Stimulated activated naive CD8-positive, alpha-beta T cell treated with anti-CD3 and anti-CD28 coated beads, Interleukin-15, Interleukin-2, amounts not matched to agents 100 ng/mL and 50 ng/mL, for 24 hours (primary cell): ENCODE measurements around the gene ELANE.
"Not testable (repeated sequence)": the region's sequence is repeated elsewhere in the genome, so short reads cannot be mapped to it uniquely, and the experiment has no call there.

Experiments
- H3K27ac Mint-ChIP-seq: one replicate; pipeline ENCODE4 v1.8.0; 2021; ENCODE audit warnings: mild to moderate bottlenecking, mixed read lengths
- H3K27me3 Mint-ChIP-seq: one replicate; pipeline ENCODE4 v1.8.0; 2021; ENCODE audit warnings: mixed read lengths
- H3K36me3 Mint-ChIP-seq: one replicate; pipeline ENCODE4 v1.8.0; 2021; ENCODE audit warnings: low read depth, mixed read lengths
- H3K4me1 Mint-ChIP-seq: one replicate; pipeline ENCODE4 v1.8.0; 2021; ENCODE audit warnings: low read depth, mixed read lengths
- H3K4me3 Mint-ChIP-seq: one replicate; pipeline ENCODE4 v1.8.0; 2021; ENCODE audit warnings: mild to moderate bottlenecking, mixed read lengths
- H3K9me3 Mint-ChIP-seq: one replicate; pipeline ENCODE4 v1.8.0; 2021; ENCODE audit warnings: mixed read lengths

ELANE gene

GRCh38 chr19:845707-846521 is 6.2 kb upstream of the ELANE start:
- Mint-ChIP-seq H3K4me3 (no peak overlapping the region), H3K27ac (no peak overlapping the region), H3K4me1 (peaks cover 3% of the 10 kb centered on the region), H3K9me3 (no peaks in the 10 kb centered on the region), H3K27me3 (peaks cover 36% of the 10 kb centered on the region), H3K36me3 (no peaks in the 10 kb centered on the region)

- Mint-ChIP-seq H3K4me1 (peaks cover 3% of the 10 kb centered on the region), H3K27me3 (peaks cover 31% of the 10 kb centered on the region), H3K4me3 (no peak overlapping the region), H3K27ac (no peak overlapping the region), H3K36me3 (no peaks in the 10 kb centered on the region), H3K9me3 (no peaks in the 10 kb centered on the region)
Observed at GRCh38 chr19:848386-848921, 3.6 kb upstream of the ELANE start.

- H3K4me1 Mint-ChIP-seq, H3K27ac Mint-ChIP-seq, H3K36me3 Mint-ChIP-seq, H3K4me3 Mint-ChIP-seq, H3K9me3 Mint-ChIP-seq: not testable (repeated sequence)
- peaks cover 31% of the 10 kb centered on the region for H3K27me3 Mint-ChIP-seq
Observed at GRCh38 chr19:849195-849594, 2.9 kb upstream of the ELANE start.

GRCh38 chr19:850221-850978 is 1.7 kb upstream of the ELANE start:
- Mint-ChIP-seq H3K4me3 (no peak overlapping the region), H3K9me3 (no peaks in the 10 kb centered on the region), H3K4me1 (no peaks in the 10 kb centered on the region), H3K36me3 (no peaks in the 10 kb centered on the region), H3K27me3 (peaks cover 20% of the 10 kb centered on the region), H3K27ac (no peak overlapping the region)

- Mint-ChIP-seq H3K27ac (no peak overlapping the region), H3K27me3 (peaks cover 15% of the 10 kb centered on the region), H3K36me3 (no peaks in the 10 kb centered on the region), H3K9me3 (no peaks in the 10 kb centered on the region), H3K4me1 (no peaks in the 10 kb centered on the region), H3K4me3 (no peak overlapping the region)
Observed at GRCh38 chr19:850979-851335, 1.1 kb upstream of the ELANE start.

GRCh38 chr19:853014-853585 is 997 bp downstream of the ELANE start:
- peaks cover 11% of the 10 kb centered on the region for H3K27me3 Mint-ChIP-seq
- no peaks in the 10 kb centered on the region for H3K9me3 Mint-ChIP-seq
- H3K27ac Mint-ChIP-seq = no peak overlapping the region
- no peaks in the 10 kb centered on the region for H3K36me3 Mint-ChIP-seq
- H3K4me3 Mint-ChIP-seq = no peak overlapping the region
- no peaks in the 10 kb centered on the region for H3K4me1 Mint-ChIP-seq

GRCh38 chr19:853614-854220 is 1.6 kb downstream of the ELANE start:
- peaks cover 17% of the 10 kb centered on the region for H3K27me3 Mint-ChIP-seq
- H3K4me3 Mint-ChIP-seq, H3K36me3 Mint-ChIP-seq, H3K4me1 Mint-ChIP-seq, H3K9me3 Mint-ChIP-seq, H3K27ac Mint-ChIP-seq: not testable (repeated sequence)

- no peaks in the 10 kb centered on the region for H3K9me3 Mint-ChIP-seq
- no peak overlapping the region for H3K4me3 Mint-ChIP-seq
- peaks cover 14% of the 10 kb centered on the region for H3K27me3 Mint-ChIP-seq
- no peaks in the 10 kb centered on the region for H3K4me1 Mint-ChIP-seq
- H3K27ac Mint-ChIP-seq = no peak overlapping the region
- no peaks in the 10 kb centered on the region for H3K36me3 Mint-ChIP-seq
Observed at GRCh38 chr19:854549-854948, 2.4 kb downstream of the ELANE start.

- Mint-ChIP-seq H3K4me3 (no peak overlapping the region), H3K9me3 (no peaks in the 10 kb centered on the region), H3K27ac (no peak overlapping the region), H3K36me3 (no peaks in the 10 kb centered on the region), H3K4me1 (no peaks in the 10 kb centered on the region), H3K27me3 (peaks cover 9% of the 10 kb centered on the region)
Observed at GRCh38 chr19:855142-855541, 3.0 kb downstream of the ELANE start.

GRCh38 chr19:855566-856120 is 3.5 kb downstream of the ELANE start:
- no peaks in the 10 kb centered on the region for H3K4me1 Mint-ChIP-seq
- no peak overlapping the region for H3K27ac Mint-ChIP-seq
- no peaks in the 10 kb centered on the region for H3K9me3 Mint-ChIP-seq
- peaks cover 7% of the 10 kb centered on the region for H3K27me3 Mint-ChIP-seq
- no peaks in the 10 kb centered on the region for H3K36me3 Mint-ChIP-seq
- no peak overlapping the region for H3K4me3 Mint-ChIP-seq

GRCh38 chr19:858284-858683 is 6.2 kb downstream of the ELANE start:
- no peaks in the 10 kb centered on the region for H3K9me3 Mint-ChIP-seq
- no peak overlapping the region for H3K4me3 Mint-ChIP-seq
- H3K36me3 Mint-ChIP-seq = no peaks in the 10 kb centered on the region
- peaks cover 7% of the 10 kb centered on the region for H3K4me1 Mint-ChIP-seq
- H3K27me3 Mint-ChIP-seq = peaks cover 7% of the 10 kb centered on the region
- H3K27ac Mint-ChIP-seq = no peak overlapping the region

GRCh38 chr19:858868-859843 is 7.1 kb downstream of the ELANE start, which contains the start of gene CFD:
Gene CFD (plus strand): TSS chr19:859664. CDS start chr19:859690, 26 bp downstream.
- Mint-ChIP-seq H3K36me3 (no peaks in the 10 kb centered on the region), H3K9me3 (no peaks in the 10 kb centered on the region), H3K4me1 (peaks cover 13% of the 10 kb centered on the region), H3K4me3 (no peak within 1 kb of the TSS), H3K27me3 (peaks cover 7% of the 10 kb centered on the region), H3K27ac (no peak within 1 kb of the TSS)

- no peaks in the 10 kb centered on the region for H3K36me3 Mint-ChIP-seq
- H3K4me1 Mint-ChIP-seq = peaks cover 13% of the 10 kb centered on the region
- peaks cover 7% of the 10 kb centered on the region for H3K27me3 Mint-ChIP-seq
- no peaks in the 10 kb centered on the region for H3K9me3 Mint-ChIP-seq
- H3K27ac Mint-ChIP-seq = no peak overlapping the region
- no peak overlapping the region for H3K4me3 Mint-ChIP-seq
Observed at GRCh38 chr19:861141-861755, 9.1 kb downstream of the ELANE start.
